ENCODE results near the gene RPS6KA4.

RPS6KA4 gene

GRCh38 chr11:64403106-64403505 is 44.1 kb downstream of the RPS6KA4 start:
- no peaks in the 10 kb centered on the region for H3K27me3 ChIP-seq (ENCODE audit: insufficient read depth, low read length, poor library complexity)

GRCh38 chr11:64406221-64406946 is 47.4 kb downstream of the RPS6KA4 start:
- no peaks in the 10 kb centered on the region for H3K4me1 ChIP-seq (ENCODE audit: insufficient read depth, low read length)
- no peak overlapping the region for H3K4me2 ChIP-seq (ENCODE audit: insufficient read depth, low read length)
- no peak for DNase-seq
- no peaks in the 10 kb centered on the region for H3K36me3 ChIP-seq (ENCODE audit: insufficient read depth, low read length)
- H3K9me3 ChIP-seq (ENCODE audit: insufficient read depth, low read length, severe bottlenecking), result no peaks in the 10 kb centered on the region
- TF ChIP-seq, protein P1, sequence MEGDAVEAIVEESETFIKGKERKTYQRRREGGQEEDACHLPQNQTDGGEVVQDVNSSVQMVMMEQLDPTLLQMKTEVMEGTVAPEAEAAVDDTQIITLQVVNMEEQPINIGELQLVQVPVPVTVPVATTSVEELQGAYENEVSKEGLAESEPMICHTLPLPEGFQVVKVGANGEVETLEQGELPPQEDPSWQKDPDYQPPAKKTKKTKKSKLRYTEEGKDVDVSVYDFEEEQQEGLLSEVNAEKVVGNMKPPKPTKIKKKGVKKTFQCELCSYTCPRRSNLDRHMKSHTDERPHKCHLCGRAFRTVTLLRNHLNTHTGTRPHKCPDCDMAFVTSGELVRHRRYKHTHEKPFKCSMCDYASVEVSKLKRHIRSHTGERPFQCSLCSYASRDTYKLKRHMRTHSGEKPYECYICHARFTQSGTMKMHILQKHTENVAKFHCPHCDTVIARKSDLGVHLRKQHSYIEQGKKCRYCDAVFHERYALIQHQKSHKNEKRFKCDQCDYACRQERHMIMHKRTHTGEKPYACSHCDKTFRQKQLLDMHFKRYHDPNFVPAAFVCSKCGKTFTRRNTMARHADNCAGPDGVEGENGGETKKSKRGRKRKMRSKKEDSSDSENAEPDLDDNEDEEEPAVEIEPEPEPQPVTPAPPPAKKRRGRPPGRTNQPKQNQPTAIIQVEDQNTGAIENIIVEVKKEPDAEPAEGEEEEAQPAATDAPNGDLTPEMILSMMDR (IDR thresholded peaks at IDR 0.05; ENCODE audit: borderline replicate concordance, extremely low read depth, low read length, poor library complexity, severe bottlenecking), result no peak
- no peak for TF ChIP-seq EZH2 (IDR thresholded peaks at IDR 0.05; ENCODE audit: borderline replicate concordance, low read depth, low read length, severe bottlenecking)
- H4K20me1 ChIP-seq (ENCODE audit: insufficient read depth, low read length), result no peaks in the 10 kb centered on the region
- no peak overlapping the region for H2AFZ ChIP-seq (ENCODE audit: low read depth, low read length)
- no peaks in the 10 kb centered on the region for H3K27me3 ChIP-seq (ENCODE audit: insufficient read depth, low read length, poor library complexity)
- H3K4me3 ChIP-seq (ENCODE audit: low read depth in 1 of 2, low read length in 2 of 2), result no peak overlapping the region
- H3K79me2 ChIP-seq (ENCODE audit: insufficient read depth, low read length), result no peaks in the 10 kb centered on the region
- H3K9ac ChIP-seq (ENCODE audit: low read depth, low read length), result no peak overlapping the region
- no peak for ATAC-seq (ENCODE audit: insufficient read depth, low read depth)
- H3K27ac ChIP-seq (ENCODE audit: low read length), result no peak overlapping the region

More at GRCh38 chr11:64403106-64403505, 44.1 kb downstream of the RPS6KA4 start:
- H3K79me2 ChIP-seq (ENCODE audit: insufficient read depth, low read length), result no peaks in the 10 kb centered on the region
- ATAC-seq (ENCODE audit: insufficient read depth, low read depth) (no peak), DNase-seq (no peak)
- no peaks in the 10 kb centered on the region for H3K4me1 ChIP-seq (ENCODE audit: insufficient read depth, low read length)
- H4K20me1 ChIP-seq (ENCODE audit: insufficient read depth, low read length), result no peaks in the 10 kb centered on the region
- TF ChIP-seq, protein P1 (IDR thresholded peaks at IDR 0.05; ENCODE audit: borderline replicate concordance, extremely low read depth, low read length, poor library complexity, severe bottlenecking), result no peak
- no peak for TF ChIP-seq EZH2 (IDR thresholded peaks at IDR 0.05; ENCODE audit: borderline replicate concordance, low read depth, low read length, severe bottlenecking)
- no peak overlapping the region for H2AFZ ChIP-seq (ENCODE audit: low read depth, low read length)
- no peak overlapping the region for H3K4me3 ChIP-seq (ENCODE audit: low read depth in 1 of 2, low read length in 2 of 2)
- H3K27ac ChIP-seq (ENCODE audit: low read length), result no peak overlapping the region
- H3K9ac ChIP-seq (ENCODE audit: low read depth, low read length), result no peak overlapping the region
- H3K4me2 ChIP-seq (ENCODE audit: insufficient read depth, low read length), result no peak overlapping the region
- H3K36me3 ChIP-seq (ENCODE audit: insufficient read depth, low read length), result no peaks in the 10 kb centered on the region
- no peaks in the 10 kb centered on the region for H3K9me3 ChIP-seq (ENCODE audit: insufficient read depth, low read length, severe bottlenecking)

DNA sequence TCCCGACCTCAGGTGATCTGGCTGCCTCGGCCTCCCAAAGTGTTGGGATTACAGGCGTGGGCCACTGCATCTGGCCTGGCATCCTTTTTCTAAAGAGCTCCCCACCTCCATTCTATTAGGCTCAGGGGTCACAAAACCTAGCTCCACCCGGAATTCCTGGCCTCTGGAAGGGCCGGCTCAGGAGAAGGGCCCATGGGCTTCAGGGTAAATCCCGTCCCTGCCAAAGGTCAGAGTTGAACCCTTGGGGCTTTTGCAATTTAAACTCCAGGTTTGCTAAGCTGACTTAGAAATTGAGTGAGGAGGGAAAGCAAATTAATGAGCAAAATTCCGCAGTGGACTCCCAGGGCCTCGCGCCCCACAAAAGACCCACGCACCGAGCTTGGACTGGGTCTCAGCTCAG is 48.3 kb downstream of the RPS6KA4 start:
- TF ChIP-seq EZH2 (IDR thresholded peaks at IDR 0.05; ENCODE audit: borderline replicate concordance, low read depth, low read length, severe bottlenecking), result no peak
- TF ChIP-seq, protein P1 (IDR thresholded peaks at IDR 0.05; ENCODE audit: borderline replicate concordance, extremely low read depth, low read length, poor library complexity, severe bottlenecking), result no peak
- Histone ChIP-seq H4K20me1 (ENCODE audit: insufficient read depth, low read length) (no peaks in the 10 kb centered on the region), H3K4me3 (ENCODE audit: low read depth in 1 of 2, low read length in 2 of 2) (no peak overlapping the region), H3K27ac (ENCODE audit: low read length) (no peak overlapping the region), H3K9ac (ENCODE audit: low read depth, low read length) (no peak overlapping the region), H3K27me3 (ENCODE audit: insufficient read depth, low read length, poor library complexity) (no peaks in the 10 kb centered on the region), H3K36me3 (ENCODE audit: insufficient read depth, low read length) (no peaks in the 10 kb centered on the region), H3K9me3 (ENCODE audit: insufficient read depth, low read length, severe bottlenecking) (no peaks in the 10 kb centered on the region), H3K4me2 (ENCODE audit: insufficient read depth, low read length) (no peak overlapping the region), H3K79me2 (ENCODE audit: insufficient read depth, low read length) (no peaks in the 10 kb centered on the region), H3K4me1 (ENCODE audit: insufficient read depth, low read length) (no peaks in the 10 kb centered on the region), H2AFZ (ENCODE audit: low read depth, low read length) (no peak overlapping the region)
- DNase-seq, result no peak
- ATAC-seq (ENCODE audit: insufficient read depth, low read depth), result no peak
